NOMO-1 treated with dmso at 0.1 percent for 144 hours (cell line): Measurements from ENCODE around the gene ARHGEF10L.

ENCODE experiments used
- DNase-seq: peaks from one replicate; lab custom pipeline; 2025; ENCODE audit not compliant: unreplicated experiment; lab: John Stamatoyannopoulos, UW

Gene ARHGEF10L

GRCh38 chr1:17567582-17567981 lies 28.1 kb downstream of the ARHGEF10L start:
- DNase-seq, result no peak

DNA sequence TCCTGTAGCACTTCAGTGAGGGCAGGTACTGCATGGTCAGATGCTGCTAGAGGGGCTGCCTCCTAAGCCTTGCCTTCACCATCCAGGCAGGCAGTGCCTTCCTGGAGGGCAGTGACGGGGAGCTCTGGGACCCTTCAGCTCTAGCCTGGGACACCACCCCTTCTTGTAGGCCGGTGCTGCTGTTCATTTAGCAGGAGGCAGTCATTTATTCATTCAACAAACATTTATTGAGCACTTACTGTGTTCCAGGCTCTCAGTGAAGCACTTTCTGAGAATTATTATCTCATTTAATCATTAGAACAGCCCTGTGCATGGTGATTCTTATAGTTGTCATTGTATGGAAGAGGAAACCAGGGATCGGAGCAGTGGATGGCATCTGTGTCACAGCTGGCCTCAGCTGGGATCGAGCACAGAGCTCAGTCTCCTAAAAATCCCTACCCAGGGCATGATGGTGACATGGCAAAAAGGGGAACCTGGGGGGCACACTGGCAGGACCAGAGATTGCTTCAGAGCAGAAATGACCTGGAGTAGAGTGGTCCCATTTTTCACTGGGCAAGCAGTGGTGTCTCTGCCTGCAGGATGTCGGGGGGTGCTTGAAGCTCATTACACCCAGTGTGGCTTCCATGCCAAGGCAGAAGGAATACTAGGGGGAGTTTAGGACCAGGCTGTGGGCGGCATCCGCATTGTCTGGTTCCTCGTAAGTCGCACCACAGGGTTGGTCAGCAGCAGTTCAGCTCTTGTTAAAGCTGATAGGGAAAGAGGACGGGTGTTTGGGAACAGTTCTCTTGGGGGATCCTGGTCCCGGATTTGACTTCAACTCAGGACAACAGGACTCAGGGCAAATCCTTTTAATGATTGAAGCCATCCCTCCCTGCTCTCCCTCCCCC lies 28.8 kb downstream of the ARHGEF10L start:
- no peak for DNase-seq

- DNase-seq, result no peak
These were observed 30.0 kb downstream of the ARHGEF10L start for GRCh38 chr1:17569200-17570139.

GRCh38 chr1:17570228-17570627 lies 30.7 kb downstream of the ARHGEF10L start:
- DNase-seq, result no peak

DNA sequence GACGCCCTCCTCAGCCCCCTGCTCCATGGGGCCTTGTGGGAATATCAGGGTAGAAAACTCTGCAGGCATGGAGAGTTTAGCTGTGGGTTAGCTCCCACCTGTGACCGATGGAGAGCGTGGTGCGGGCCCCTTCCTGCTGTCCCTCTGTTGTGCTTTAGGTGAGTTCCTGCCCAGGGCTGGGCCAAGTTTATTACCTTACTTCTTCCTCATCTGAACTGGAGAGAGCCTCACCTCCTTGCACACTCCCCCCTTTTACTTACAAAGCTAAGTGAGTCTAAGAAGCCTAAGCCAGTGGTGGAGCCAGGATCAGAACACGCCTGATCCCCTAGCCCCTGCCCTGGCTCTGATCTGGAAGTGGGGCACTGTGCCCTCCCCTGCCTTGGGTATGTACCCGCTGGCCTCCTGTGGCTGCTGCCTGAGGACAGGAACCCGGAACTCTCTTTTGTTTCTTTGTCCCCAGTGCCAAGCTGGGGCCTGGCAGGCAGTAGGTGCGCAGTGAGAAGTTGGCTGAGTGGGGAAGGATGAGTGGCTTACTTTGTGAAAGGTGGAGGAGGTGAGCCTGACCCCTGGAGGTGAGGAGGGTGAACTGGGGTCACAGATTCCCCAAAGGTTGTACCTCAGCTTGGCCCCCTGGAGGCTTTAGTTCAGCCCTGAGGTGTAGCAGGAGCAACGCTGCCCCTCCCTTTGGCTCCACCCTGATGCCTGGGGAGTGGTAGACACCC lies 32.9 kb downstream of the ARHGEF10L start:
- DNase-seq, result no peak

- DNase-seq, result no peak
These were observed 34.1 kb downstream of the ARHGEF10L start for GRCh38 chr1:17573518-17574041.

DNA sequence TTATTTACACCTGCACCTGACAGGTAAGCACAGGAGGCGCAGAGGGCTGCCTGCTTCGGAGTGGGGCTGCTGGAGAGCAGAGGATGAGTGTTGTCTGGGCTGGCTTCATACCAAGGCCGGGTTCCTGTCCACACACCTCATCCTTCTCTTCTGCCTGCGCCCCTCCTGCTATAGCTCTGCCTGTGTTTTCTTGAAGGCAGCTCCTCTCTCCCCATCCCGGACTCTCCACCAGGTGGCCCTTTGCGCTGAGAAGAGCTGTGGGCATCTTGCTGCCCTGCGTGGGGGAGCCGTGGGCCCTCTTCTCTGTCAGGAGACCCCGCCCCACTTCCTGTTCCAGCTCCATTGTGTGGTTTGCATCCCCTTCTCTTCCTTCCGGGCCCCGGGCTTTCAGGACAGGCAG lies 35.0 kb downstream of the ARHGEF10L start:
- no peak for DNase-seq

DNA sequence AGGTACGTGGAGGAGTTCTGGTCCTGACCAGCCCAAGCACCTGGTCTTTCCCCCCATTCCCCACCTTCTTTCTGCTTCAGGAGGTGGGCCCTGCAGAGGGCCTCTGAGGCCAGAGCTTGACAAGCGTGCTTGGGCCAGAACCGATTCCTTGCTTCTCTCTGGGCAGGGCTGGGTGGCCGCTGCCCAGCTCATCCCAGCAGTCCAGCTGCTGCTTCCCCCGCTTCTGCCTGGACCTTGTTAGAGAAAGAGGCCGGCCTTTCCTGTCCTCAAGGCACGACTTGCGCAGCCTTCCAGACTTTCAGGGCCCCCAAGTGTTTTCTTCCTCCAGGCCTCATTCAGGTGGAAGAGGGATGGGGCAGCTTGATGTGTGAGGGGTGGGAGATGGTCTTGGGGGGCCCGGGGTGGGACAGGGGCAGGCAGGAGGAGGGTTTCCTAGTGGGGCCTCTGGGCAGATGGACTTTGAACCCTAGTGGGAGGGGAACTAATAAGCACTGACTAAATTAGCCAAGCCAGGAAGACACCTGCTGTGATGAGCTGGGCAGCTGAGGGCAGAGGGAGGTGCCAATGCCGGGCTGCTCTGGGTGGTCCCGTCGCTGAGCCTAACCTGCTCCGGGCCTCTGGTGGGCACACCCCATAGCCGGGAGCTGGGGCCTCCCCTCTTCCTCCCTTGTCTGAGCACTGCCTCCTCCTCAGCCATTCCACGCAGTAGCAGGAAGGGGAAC lies 36.5 kb downstream of the ARHGEF10L start:
- no peak for DNase-seq

DNA sequence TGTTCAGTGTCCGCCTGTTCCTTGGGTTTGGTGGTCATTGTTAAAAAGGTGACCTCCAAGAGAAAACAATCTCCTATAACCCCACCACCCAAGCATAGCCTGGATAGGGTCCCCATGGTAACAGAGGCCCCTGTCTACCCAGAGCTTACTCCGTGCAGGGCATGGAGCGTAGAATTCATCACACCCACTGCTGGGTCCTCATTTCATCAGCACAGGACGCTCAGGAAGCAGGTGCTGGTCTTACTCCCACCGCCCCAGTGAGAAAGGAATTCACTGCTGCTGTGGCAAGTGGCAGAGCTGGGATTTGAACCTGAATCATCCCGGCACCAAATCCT lies 37.0 kb downstream of the ARHGEF10L start:
- DNase-seq, result no peak

DNA sequence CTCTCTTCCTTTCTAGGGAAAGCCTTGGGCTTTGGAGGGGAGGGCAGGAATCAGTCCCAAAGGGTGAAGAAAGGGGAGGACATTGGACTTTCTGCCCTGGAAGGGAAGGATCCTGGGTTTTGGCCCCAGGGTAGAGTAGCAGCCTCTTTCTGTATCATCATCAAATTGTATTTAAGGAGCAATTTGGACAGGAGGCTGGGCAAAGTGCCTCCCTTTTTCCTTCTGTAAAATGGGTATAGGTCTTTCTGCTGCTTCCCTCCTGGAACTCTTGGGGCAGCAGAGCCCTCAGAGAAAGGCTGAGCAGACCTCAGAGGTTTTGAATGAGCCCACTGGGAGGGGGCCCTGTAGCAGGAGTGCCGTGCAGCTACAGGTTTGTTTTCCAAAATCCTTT lies 38.4 kb downstream of the ARHGEF10L start:
- no peak for DNase-seq

DNA sequence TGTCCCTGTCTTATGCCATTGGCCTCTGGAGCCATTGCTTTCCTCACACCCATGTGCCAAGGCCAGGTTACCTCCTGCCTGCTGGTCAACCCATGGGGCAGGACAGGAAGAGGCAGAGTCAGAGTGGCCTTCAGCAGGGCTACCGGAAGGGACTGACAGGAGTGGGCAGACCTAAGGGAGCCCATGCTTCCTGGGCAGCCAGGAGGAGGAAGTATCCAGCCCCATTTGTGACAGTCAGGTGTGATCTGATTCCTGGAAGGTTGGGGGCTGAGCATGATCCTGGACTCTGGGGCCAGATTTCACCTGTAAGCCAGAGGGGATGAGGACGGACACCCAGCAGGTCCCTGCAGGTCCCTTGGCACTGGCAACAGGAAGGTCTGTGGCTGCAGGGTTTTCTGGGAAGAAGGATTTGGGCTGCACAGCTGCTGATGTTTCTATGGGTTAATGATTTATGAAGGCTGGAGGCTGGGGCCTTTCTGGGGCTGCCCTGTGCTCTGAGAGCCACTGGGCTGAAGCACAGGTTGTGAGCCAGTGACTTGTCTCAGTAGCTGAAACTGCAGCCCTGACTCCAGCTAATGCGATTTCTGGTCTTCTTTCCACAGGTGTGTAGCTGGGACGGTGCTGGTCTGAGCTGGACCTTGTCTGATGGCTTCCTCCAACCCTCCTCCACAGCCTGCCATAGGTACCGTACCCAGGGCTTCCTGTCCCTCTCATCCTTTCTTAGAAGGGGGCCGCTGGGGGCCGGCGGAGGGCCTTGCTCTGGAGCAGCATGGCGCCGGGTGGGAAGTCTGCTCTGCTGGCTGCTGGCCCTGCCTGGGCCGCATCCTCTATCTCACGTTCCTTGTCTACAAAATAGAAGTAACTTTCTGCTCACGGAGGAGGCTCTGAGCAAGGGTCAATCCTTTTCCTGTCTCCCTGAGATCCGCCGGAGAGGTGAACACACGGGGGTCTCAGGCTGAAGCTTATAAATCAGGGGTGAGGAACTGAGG lies 40.7 kb downstream of the ARHGEF10L start:
- DNase-seq, result no peak

DNA sequence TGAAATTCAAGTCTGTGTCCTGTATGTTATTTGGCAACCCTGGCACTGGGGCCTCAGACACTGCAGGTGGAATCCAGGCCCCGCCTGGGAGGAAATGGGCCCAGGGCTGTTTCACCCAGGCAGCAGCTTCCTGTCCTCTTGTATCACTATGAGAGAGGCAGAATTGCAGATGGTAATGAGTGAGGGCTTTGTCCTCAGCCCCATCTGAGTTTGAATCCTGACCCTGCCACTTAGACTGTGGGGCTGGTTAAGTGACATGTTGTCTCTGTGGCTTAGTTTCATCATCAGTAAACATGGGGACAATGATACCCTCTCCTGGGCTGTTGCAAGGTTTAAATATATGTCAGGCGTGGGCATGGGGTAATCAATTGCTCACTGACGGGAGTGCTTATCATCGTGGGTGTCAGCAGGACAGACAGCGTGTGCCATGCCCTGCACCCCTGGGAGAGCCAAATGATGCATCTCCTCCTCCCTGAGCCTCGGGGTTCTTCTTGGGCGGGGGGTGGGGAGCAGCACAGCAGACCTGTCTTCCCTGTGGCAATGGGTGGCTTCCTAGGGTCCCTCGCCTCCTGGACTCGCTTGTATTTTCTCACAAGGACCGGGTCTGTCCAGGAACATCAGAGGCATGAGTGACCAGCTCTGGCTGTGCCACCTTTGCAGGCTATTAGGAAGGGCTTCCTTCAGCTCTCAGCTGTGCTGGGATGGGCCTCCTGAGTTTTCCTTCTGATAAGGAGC lies 42.1 kb downstream of the ARHGEF10L start:
- DNase-seq, result peak; percentile 48

GRCh38 chr1:17582124-17582774 lies 42.8 kb downstream of the ARHGEF10L start:
- no peak for DNase-seq

- no peak for DNase-seq
These were observed 45.0 kb downstream of the ARHGEF10L start for GRCh38 chr1:17584539-17584938.

DNA sequence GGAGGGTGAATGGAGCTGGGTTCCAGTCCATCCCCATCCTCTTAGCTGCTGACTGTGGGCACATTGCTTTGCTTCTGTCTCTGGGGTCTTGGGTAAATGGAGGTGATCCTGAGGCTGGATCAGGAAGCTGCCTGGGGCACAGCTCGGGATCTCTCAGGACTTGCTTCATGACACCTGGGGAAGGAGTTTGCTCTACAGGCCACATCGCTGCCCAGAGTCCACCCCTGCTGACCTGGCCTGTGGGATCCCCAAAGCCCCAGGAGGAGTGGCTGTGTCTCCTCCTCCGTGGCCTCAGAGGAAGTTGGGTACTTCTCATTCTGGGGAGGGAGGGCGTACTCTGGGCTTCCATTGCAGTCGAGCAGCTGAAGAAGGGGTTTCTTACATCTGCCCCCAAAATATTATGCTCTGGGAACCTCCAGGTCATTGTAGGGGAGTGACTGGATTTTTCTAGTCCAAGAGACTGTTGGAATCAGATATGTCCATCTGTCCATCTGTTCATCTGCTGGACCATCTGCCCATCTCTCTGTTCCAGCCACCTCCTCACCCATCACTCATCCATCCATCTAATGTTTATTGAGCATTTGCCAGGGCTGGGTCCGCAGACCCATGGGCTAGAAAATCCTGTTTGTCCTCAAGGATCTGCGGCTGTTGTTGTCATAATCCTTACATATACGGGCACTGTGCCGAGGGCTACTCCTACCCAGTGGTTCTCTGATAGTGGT lies 45.9 kb downstream of the ARHGEF10L start:
- DNase-seq, result no peak

DNA sequence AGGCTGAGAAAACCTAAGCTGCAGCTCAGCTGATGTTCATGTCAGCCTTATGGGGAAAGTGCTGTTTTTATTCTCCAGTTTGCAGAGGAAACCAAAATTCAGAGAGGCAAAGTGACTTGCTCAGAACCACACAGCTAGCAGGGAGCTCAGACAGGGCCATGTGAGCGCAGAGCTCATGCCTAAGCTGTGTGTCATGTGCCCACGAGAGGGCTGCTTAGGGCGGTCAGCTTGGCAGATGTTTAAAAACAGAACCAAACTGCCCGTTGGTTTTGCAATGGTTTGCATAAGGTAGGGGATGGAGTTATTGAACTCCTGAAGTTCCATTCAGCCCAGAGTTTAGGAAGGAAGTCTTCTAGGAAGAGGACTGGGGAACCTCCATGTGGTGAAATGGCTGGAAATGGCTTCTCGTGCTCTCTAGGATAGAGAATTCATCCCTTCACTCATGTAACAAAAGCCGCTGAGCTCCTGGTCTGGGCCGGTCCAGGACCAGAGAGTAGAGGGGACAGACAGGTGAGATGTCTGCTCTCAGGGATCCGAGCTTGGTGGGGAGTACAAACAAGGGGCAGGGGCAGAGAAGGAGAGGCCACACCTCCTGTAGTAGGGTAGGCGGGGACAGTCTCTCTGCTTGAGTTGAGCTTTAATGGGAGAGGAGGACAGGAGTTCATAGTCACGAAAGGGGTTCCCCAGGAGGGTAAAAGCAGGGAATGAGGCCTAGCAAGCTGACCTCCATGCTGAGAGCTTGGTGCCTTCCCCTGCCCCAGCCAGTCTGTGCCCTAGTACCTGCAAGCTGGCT lies 46.9 kb downstream of the ARHGEF10L start:
- DNase-seq, result peak; percentile 48

GRCh38 chr1:17587693-17588047 lies 48.2 kb downstream of the ARHGEF10L start:
- no peak for DNase-seq
